HepG2 (cell line): ENCODE measurements around the gene FAM43A. TPM values are rescaled to one million over a fixed set of nuclear protein-coding genes. Genes with fewer than 3 reads are reported as not detected.

Experiments
- ARNT2 ChIP-seq: sonication (generic); formaldehyde crosslinking; IDR thresholded peaks from 2 replicates; pipeline ENCODE4 v1.8.0; 2022; ENCODE audit warnings: mild to moderate bottlenecking, low read depth, missing genetic modification reagents, moderate library complexity
- MIER3 ChIP-seq: IDR thresholded peaks from 2 replicates; pipeline ENCODE4 v1.6.1; 2016; ENCODE audit warnings: missing compliant biosample characterization, borderline replicate concordance
- SOX6 ChIP-seq, 2 experiments: fragments of 450-650 bp in 1 of 2; sonication (generic) in 1 of 2; formaldehyde crosslinking in 1 of 2; IDR thresholded peaks; 2 replicates each; pipeline versions ENCODE4 v1.4.0 to v1.6.1; 2017 to 2020; ENCODE audit warnings: antibody characterized with exemption in 1 of 2, mild to moderate bottlenecking in 1 of 2, missing genetic modification reagents in 1 of 2
- STAG1 ChIP-seq: sonication (generic); formaldehyde crosslinking; IDR thresholded peaks from 2 replicates; pipeline ENCODE4 v1.4.0; 2020; ENCODE audit warnings: missing genetic modification reagents
- ZFP41 ChIP-seq: sonication (generic); formaldehyde crosslinking; IDR thresholded peaks from 2 replicates; pipeline ENCODE4 v1.4.0; 2020; ENCODE audit warnings: mild to moderate bottlenecking, missing genetic modification reagents, borderline replicate concordance
- ZNF142 ChIP-seq: sonication (generic); formaldehyde crosslinking; IDR thresholded peaks from 2 replicates; pipeline ENCODE4 v1.4.0; 2020; ENCODE audit warnings: missing genetic modification reagents
- ZNF343 ChIP-seq: sonication (generic); formaldehyde crosslinking; IDR thresholded peaks from 2 replicates; pipeline ENCODE4 v1.4.0; 2020; ENCODE audit warnings: mild to moderate bottlenecking, missing genetic modification reagents
- ZNF780A ChIP-seq: sonication (generic); formaldehyde crosslinking; IDR thresholded peaks from 2 replicates; pipeline ENCODE4 v1.8.0; 2022; ENCODE audit warnings: mild to moderate bottlenecking, missing genetic modification reagents, moderate library complexity
- polyA plus RNA-seq, 8 experiments: library from polyadenylated mRNA; depleted of rRNA in 3 of 8; stranded (reverse) in 7 of 8; unstranded in 1 of 8; fragments of >200 nt; fragmentation: Illumina TruSeq in 4 of 8; extraction: Trizol in 4 of 8; gene quantifications; 2 replicates each; pipeline versions ENCODE4 v1.2.1 to v1.2.3, GENCODE V29; 2011 to 2016; ENCODE audit warnings: low read depth in 4 of 8, missing spikeins in 1 of 8, mixed read lengths in 1 of 8; ENCODE audit not compliant: insufficient read depth in 1 of 8
- total RNA-seq, 5 experiments: library from RNA; depleted of rRNA; stranded (reverse); fragments of >200 nt; fragmentation: Illumina TruSeq; extraction: Trizol; gene quantifications; 2 replicates each; pipeline ENCODE4 v1.2.3, GENCODE V29; 2016; ENCODE audit warnings: low read depth in 1 of 5
- TF ChIP-seq, protein P1 (sequence below): sonication (generic); formaldehyde crosslinking; IDR thresholded peaks from 2 replicates; pipeline ENCODE4 v1.8.0; 2022; ENCODE audit warnings: mild to moderate bottlenecking, missing genetic modification reagents; ENCODE audit not compliant: insufficient replicate concordance
- TF ChIP-seq, protein P2 (sequence below), 2 experiments: fragments of 450-650 bp in 1 of 2; sonication (generic) in 1 of 2; formaldehyde crosslinking in 1 of 2; IDR thresholded peaks; 2 replicates each; pipeline versions ENCODE4 v1.6.1 to v1.8.0; 2016 to 2022; ENCODE audit warnings: antibody characterized with exemption in 1 of 2, mild to moderate bottlenecking in 1 of 2, missing genetic modification reagents in 1 of 2

The FAM43A gene
- total and polyA plus RNA-seq, 2 of the 13 experiments (the other 11 are each of a cell fraction or from before 2014, with no cell fraction given) = 0.91 to 1.8 TPM

- TF ChIP-seq ZNF142 (CRISPR knock-in tag) (peak; percentile 70; the same call in 1 of the 2 replicates), STAG1 (CRISPR knock-in tag) (peak; percentile 59), ARNT2 (CRISPR knock-in tag) (peak; percentile 59; the same call in 1 of the 2 replicates), ZFP41 (CRISPR knock-in tag) (no peak), ZNF343 (CRISPR knock-in tag) (0 out of 2 replicates have a peak, but pooled peaks have one; percentile 65), MIER3 (no peak), ZNF780A (no peak), SOX6 (IDR thresholded peaks at IDR 0.05) (no peak), SOX6 (CRISPR knock-in tag; IDR thresholded peaks at IDR 0.05) (peak; percentile 67)
- TF ChIP-seq, protein P1, sequence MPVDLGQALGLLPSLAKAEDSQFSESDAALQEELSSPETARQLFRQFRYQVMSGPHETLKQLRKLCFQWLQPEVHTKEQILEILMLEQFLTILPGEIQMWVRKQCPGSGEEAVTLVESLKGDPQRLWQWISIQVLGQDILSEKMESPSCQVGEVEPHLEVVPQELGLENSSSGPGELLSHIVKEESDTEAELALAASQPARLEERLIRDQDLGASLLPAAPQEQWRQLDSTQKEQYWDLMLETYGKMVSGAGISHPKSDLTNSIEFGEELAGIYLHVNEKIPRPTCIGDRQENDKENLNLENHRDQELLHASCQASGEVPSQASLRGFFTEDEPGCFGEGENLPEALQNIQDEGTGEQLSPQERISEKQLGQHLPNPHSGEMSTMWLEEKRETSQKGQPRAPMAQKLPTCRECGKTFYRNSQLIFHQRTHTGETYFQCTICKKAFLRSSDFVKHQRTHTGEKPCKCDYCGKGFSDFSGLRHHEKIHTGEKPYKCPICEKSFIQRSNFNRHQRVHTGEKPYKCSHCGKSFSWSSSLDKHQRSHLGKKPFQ (CRISPR knock-in tag) = peak; percentile 26
- TF ChIP-seq, protein P2, sequence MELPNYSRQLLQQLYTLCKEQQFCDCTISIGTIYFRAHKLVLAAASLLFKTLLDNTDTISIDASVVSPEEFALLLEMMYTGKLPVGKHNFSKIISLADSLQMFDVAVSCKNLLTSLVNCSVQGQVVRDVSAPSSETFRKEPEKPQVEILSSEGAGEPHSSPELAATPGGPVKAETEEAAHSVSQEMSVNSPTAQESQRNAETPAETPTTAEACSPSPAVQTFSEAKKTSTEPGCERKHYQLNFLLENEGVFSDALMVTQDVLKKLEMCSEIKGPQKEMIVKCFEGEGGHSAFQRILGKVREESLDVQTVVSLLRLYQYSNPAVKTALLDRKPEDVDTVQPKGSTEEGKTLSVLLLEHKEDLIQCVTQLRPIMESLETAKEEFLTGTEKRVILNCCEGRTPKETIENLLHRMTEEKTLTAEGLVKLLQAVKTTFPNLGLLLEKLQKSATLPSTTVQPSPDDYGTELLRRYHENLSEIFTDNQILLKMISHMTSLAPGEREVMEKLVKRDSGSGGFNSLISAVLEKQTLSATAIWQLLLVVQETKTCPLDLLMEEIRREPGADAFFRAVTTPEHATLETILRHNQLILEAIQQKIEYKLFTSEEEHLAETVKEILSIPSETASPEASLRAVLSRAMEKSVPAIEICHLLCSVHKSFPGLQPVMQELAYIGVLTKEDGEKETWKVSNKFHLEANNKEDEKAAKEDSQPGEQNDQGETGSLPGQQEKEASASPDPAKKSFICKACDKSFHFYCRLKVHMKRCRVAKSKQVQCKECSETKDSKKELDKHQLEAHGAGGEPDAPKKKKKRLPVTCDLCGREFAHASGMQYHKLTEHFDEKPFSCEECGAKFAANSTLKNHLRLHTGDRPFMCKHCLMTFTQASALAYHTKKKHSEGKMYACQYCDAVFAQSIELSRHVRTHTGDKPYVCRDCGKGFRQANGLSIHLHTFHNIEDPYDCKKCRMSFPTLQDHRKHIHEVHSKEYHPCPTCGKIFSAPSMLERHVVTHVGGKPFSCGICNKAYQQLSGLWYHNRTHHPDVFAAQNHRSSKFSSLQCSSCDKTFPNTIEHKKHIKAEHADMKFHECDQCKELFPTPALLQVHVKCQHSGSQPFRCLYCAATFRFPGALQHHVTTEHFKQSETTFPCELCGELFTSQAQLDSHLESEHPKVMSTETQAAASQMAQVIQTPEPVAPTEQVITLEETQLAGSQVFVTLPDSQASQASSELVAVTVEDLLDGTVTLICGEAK (IDR thresholded peaks at IDR 0.05) = no peak
- TF ChIP-seq, protein P2 (CRISPR knock-in tag; IDR thresholded peaks at IDR 0.05) = no peak
These were observed at the start of gene FAM43A (continued) for GRCh38 chr3:194685718-194686413.
